DND-41 (cell line): ENCODE results near the gene TSSK1B.
A peak's percentile ranks its signal among the peaks of the same experiment; 100 is the strongest.

Experiments
- ATAC-seq: fragments of 200-7000 bp; cut with Tn5 transposase; 3 replicates; pipeline ENCODE4 v1.9.1; 2021; ENCODE audit warnings: low read depth; ENCODE audit not compliant: insufficient read depth
- DNase-seq: peaks from one replicate; pipeline ENCODE4 v3.0.0-alpha.2; 2020
- H2AFZ ChIP-seq: 2 replicates; pipeline ENCODE4 v1.6.0; 2012; ENCODE audit warnings: low read depth, low read length
- H3K27ac ChIP-seq: 2 replicates; pipeline ENCODE4 v1.5.1; 2012; ENCODE audit warnings: low read length, inconsistent platforms
- H3K27me3 ChIP-seq: fragments of 200-600 bp; sonication (generic); 2 replicates; pipeline ENCODE4 v1.6.0; 2012; ENCODE audit warnings: low read length, mild to moderate bottlenecking, inconsistent platforms; ENCODE audit not compliant: insufficient read depth, poor library complexity
- H3K36me3 ChIP-seq: 2 replicates; pipeline ENCODE4 v1.5.1; 2012; ENCODE audit warnings: low read length, inconsistent platforms; ENCODE audit not compliant: insufficient read depth
- H3K4me1 ChIP-seq: 2 replicates; pipeline ENCODE4 v1.5.1; 2012; ENCODE audit warnings: mild to moderate bottlenecking, low read length; ENCODE audit not compliant: insufficient read depth
- H3K4me2 ChIP-seq: 2 replicates; pipeline ENCODE4 v1.6.0; 2012; ENCODE audit warnings: mild to moderate bottlenecking, moderate library complexity, low read length, inconsistent platforms; ENCODE audit not compliant: insufficient read depth
- H3K4me3 ChIP-seq, 2 experiments: fragments of 200-600 bp in 1 of 2; shearing (Covaris generic) in 1 of 2; 2 replicates each; pipeline ENCODE4 v1.5.1; 2012 to 2016; ENCODE audit warnings: inconsistent platforms in 2 of 2, low read length in 2 of 2, mild to moderate bottlenecking in 2 of 2, low read depth in 1 of 2, moderate library complexity in 1 of 2
- H3K79me2 ChIP-seq: 2 replicates; pipeline ENCODE4 v1.6.0; 2012; ENCODE audit warnings: low read length, inconsistent platforms; ENCODE audit not compliant: insufficient read depth
- H3K9ac ChIP-seq: 2 replicates; pipeline ENCODE4 v1.6.0; 2012; ENCODE audit warnings: low read depth, mild to moderate bottlenecking, inconsistent platforms, low read length, moderate library complexity
- H3K9me3 ChIP-seq: 2 replicates; pipeline ENCODE4 v1.5.1; 2012; ENCODE audit warnings: low read length, moderate library complexity, mild to moderate bottlenecking, inconsistent platforms; ENCODE audit not compliant: insufficient read depth, severe bottlenecking
- H4K20me1 ChIP-seq: 2 replicates; pipeline ENCODE4 v1.6.0; 2012; ENCODE audit warnings: low read length; ENCODE audit not compliant: insufficient read depth
- CTCF ChIP-seq: IDR thresholded peaks from 2 replicates; pipeline ENCODE4 v1.5.1; 2012; ENCODE audit warnings: borderline replicate concordance, low read length, moderate library complexity, mild to moderate bottlenecking; ENCODE audit not compliant: poor library complexity, severe bottlenecking; ENCODE audit errors: extremely low read depth
- EZH2 ChIP-seq: IDR thresholded peaks from 3 replicates; pipeline ENCODE4 v1.6.1; 2012; ENCODE audit warnings: borderline replicate concordance, low read depth, mild to moderate bottlenecking, moderate library complexity, low read length, inconsistent platforms; ENCODE audit not compliant: severe bottlenecking

The TSSK1B gene

GRCh38 chr5:113451797-113452196 is 17.0 kb upstream of the TSSK1B start:
- Histone ChIP-seq H3K4me2 (no peak overlapping the region), H3K9me3 (no peaks in the 10 kb centered on the region), H2AFZ (no peak overlapping the region), H4K20me1 (no peaks in the 10 kb centered on the region), H3K36me3 (no peaks in the 10 kb centered on the region), H3K9ac (no peak overlapping the region), H3K27ac (no peak overlapping the region), H3K4me3 (no peak overlapping the region), H3K27me3 (no peaks in the 10 kb centered on the region), H3K79me2 (no peaks in the 10 kb centered on the region), H3K4me1 (no peaks in the 10 kb centered on the region)
- DNase-seq (no peak), ATAC-seq (no peak)
- TF ChIP-seq EZH2 = no peak
- TF ChIP-seq CTCF = no peak

- TF ChIP-seq CTCF (no peak), EZH2 (no peak)
- Histone ChIP-seq H3K4me1 (peaks cover 7% of the 10 kb centered on the region), H3K27ac (no peak overlapping the region), H4K20me1 (no peaks in the 10 kb centered on the region), H3K9me3 (no peaks in the 10 kb centered on the region), H3K36me3 (no peaks in the 10 kb centered on the region), H3K27me3 (no peaks in the 10 kb centered on the region), H3K4me3 (no peak overlapping the region), H2AFZ (no peak overlapping the region), H3K79me2 (no peaks in the 10 kb centered on the region), H3K9ac (no peak overlapping the region), H3K4me2 (no peak overlapping the region)
- DNase-seq (peak; percentile 26), ATAC-seq (peak; percentile 61)
Measured at GRCh38 chr5:113450929-113451328, 16.1 kb upstream of the TSSK1B start.

- Histone ChIP-seq H4K20me1 (no peaks in the 10 kb centered on the region), H3K27ac (no peak overlapping the region), H3K9ac (no peak overlapping the region), H3K4me2 (no peak overlapping the region), H3K27me3 (no peaks in the 10 kb centered on the region), H3K79me2 (no peaks in the 10 kb centered on the region), H3K9me3 (no peaks in the 10 kb centered on the region), H3K4me1 (peaks cover 8% of the 10 kb centered on the region), H3K36me3 (no peaks in the 10 kb centered on the region), H3K4me3 (no peak overlapping the region), H2AFZ (no peak overlapping the region)
- TF ChIP-seq EZH2 (no peak), CTCF (no peak)
- DNase-seq = no peak
- ATAC-seq = no peak
Measured at GRCh38 chr5:113450462-113450861, 15.7 kb upstream of the TSSK1B start.

- no peak for TF ChIP-seq CTCF
- no peak for TF ChIP-seq EZH2
Measured at GRCh38 chr5:113448252-113448651, 13.5 kb upstream of the TSSK1B start.

More at GRCh38 chr5:113448252-113448651, 13.5 kb upstream of the TSSK1B start:
- no peak for DNase-seq
- Histone ChIP-seq H3K27ac (no peak overlapping the region), H3K36me3 (no peaks in the 10 kb centered on the region), H3K9me3 (no peaks in the 10 kb centered on the region), H3K9ac (no peak overlapping the region), H3K4me2 (no peak overlapping the region), H4K20me1 (no peaks in the 10 kb centered on the region), H3K4me1 (peaks cover 8% of the 10 kb centered on the region), H2AFZ (no peak overlapping the region), H3K79me2 (no peaks in the 10 kb centered on the region), H3K4me3 (no peak overlapping the region), H3K27me3 (no peaks in the 10 kb centered on the region)
- no peak for ATAC-seq
